Thyroid gland (tissue), 4 donors: ENCODE data around the gene HIP1. TPM values are rescaled to one million over a fixed set of nuclear protein-coding genes. Genes with fewer than 3 reads are reported as not detected.
"Not testable (repeated sequence)": the region's sequence is repeated elsewhere in the genome, so short reads cannot be mapped to it uniquely, and the experiment has no call there.

Source experiments
- DNase-seq, 2 donors: peaks; one replicate each; pipeline ENCODE4 v3.0.0-alpha.2; 2019
- H3K27ac ChIP-seq, 3 donors: fragments of 200-600 bp; sonication (generic); 1 replicate in 2 of 3; 2 replicates in 1 of 3; pipeline ENCODE4 v1.5.1; 2016 to 2019; ENCODE audit warnings: mild to moderate bottlenecking in 1 of 3, moderate library complexity in 1 of 3
- H3K27me3 ChIP-seq: fragments of 200-600 bp; sonication (generic); one replicate; pipeline ENCODE4 v1.5.1; 2019
- H3K36me3 ChIP-seq, 2 donors: fragments of 200-600 bp; sonication (generic); one replicate each; pipeline ENCODE4 v1.5.1; 2016 to 2019
- H3K4me1 ChIP-seq, 2 donors: fragments of 200-600 bp; sonication (generic); one replicate each; pipeline ENCODE4 v1.5.1; 2017 to 2019
- H3K4me3 ChIP-seq, 3 donors: fragments of 200-600 bp; sonication (generic); replicated peaks in 1 of 3; 1 replicate in 2 of 3; 2 replicates in 1 of 3; pipeline ENCODE4 v1.5.1; 2016; ENCODE audit warnings: mild to moderate bottlenecking in 1 of 3
- H3K9me3 ChIP-seq: fragments of 200-600 bp; sonication (generic); one replicate; pipeline ENCODE4 v1.5.1; 2017
- POLR2A ChIP-seq, 2 donors: fragments of 450-650 bp; IDR thresholded peaks; one replicate each; pipeline ENCODE4 v1.6.1; 2017; ENCODE audit warnings: antibody characterized with exemption in 2 of 2, mild to moderate bottlenecking in 2 of 2, moderate library complexity in 1 of 2
- WGBS, 2 donors: methylation state at CpG; one replicate each; pipeline ENCODE4 v1.1.5; 2017; 5-methylcytosine and 5-hydroxymethylcytosine counted together
- intact Hi-C: fragments of 100-400 bp; cut with DNase I; formaldehyde crosslinking; loops from one replicate; pipeline ENCODE4 v1.15.1; 2023
- small RNA-seq: library from RNA; depleted of rRNA; stranded (forward); fragments of <200 nt; gene quantifications from one replicate; pipeline ENCODE3, GENCODE V24; 2016
- total RNA-seq, 4 donors: library from RNA; depleted of rRNA; stranded (reverse); fragments of >200 nt; gene quantifications; one replicate each; pipeline ENCODE4 v1.2.3, GENCODE V29; 2016

The HIP1 gene
- total RNA-seq, 4 donors from 2014 or later = 25.4 to 39.6 (median 28.1) TPM

GRCh38 chr7:75485979-75486643 lies 252.6 kb downstream of the HIP1 start, which contains the start of gene POM121C:
POM121C (minus strand) TSS chr7:75486299; CDS start chr7:75441496, 44,803 bp downstream.
- H3K4me1 ChIP-seq, intact Hi-C loops, H3K36me3 ChIP-seq, H3K9me3 ChIP-seq, H3K27me3 ChIP-seq: not testable (repeated sequence)
- Histone ChIP-seq H3K4me3 (peak within 1 kb of the TSS; percentile 46 to 71 (median 53)), H3K27ac (peak within 1 kb of the TSS; percentile 34 to 81 (median 67))
- 0 to 2% methylated on average over 3 to 11 of the region's 49 CpGs for WGBS, 2 donors
- DNase-seq = peak; percentile 96
- peak in 1 of 2 donors; percentile 69 for TF ChIP-seq POLR2A (IDR thresholded peaks at IDR 0.05)

- H3K4me1 ChIP-seq, H3K9me3 ChIP-seq, H3K27me3 ChIP-seq, intact Hi-C loops, H3K36me3 ChIP-seq, DNase-seq: not testable (repeated sequence)
- Histone ChIP-seq H3K4me3 (peak overlapping the region; percentile 46 to 71 (median 53)), H3K27ac (peak overlapping the region in 2 of 3 donors; percentile 67 to 81)
- 1 to 3% methylated on average over 11 to 20 of the region's 32 CpGs for WGBS, 2 donors
Measured at GRCh38 chr7:75485355-75485978, 253.3 kb downstream of the HIP1 start.

Small RNA genes lying within 50 kb of the gene (small RNA-seq; reads per million reads assigned to genes)
- gene AC211429.1 (not detected), gene RF00019 (not detected)

Other genes with a start within 250 kb of the HIP1 start
- under 1 TPM in 1 of 4 donors, not detected in 3; 0.45 TPM for gene SPDYE5, start 246.6 kb downstream of the HIP1 start, total RNA-seq
- not detected for gene CCL26, start 33.3 kb upstream of the HIP1 start, total RNA-seq
- gene CCL24, start 74.9 kb upstream of the HIP1 start, total RNA-seq = not detected
- 100 to 1,000 TPM in 3 of 4 donors, 10 to 100 TPM in 1; 68.9 to 170 (median 129) TPM for gene RHBDD2, start 140.1 kb upstream of the HIP1 start, total RNA-seq
- gene POR, start 176.2 kb upstream of the HIP1 start, total RNA-seq = 100 to 1,000 TPM; 141 to 341 (median 285) TPM